ENCODE results near the gene PCGF5.

PCGF5 gene

DNA sequence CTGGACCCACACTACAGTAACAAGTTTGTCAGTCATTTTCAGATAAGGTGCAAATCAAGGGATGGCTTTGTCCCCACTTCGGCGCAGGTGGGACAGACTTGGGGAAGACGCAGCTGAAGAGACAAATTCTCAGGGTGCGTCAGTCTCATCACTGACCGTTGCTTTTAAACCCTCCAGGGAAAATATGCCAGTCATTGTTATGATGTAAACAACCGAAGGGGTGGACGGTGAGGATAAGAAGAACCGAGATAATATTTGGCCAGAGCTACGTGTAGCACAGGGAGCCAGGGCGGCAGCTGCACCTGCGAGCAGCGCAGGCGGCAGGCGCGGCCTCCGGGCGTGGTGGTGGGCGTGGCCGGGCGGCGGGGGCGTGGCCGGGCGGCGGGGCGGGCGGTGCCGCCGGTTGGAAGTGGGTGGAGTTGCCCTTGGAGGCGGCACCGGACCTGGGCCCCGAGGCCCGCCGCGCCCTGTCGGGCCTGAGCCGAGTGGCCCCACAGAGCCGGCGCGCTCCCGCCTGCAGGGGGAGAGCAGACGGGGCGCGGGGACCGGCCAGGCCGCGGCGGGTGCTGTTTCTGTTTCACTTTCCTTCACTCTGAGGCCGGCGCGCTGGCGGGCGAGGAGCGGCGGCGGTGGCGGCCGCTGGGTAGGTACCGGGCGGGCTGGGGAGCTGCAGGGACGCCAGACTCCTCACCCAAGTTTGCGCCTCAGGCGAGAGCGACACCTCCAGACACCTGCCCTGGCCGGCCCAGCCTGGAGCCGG is at the start of gene PCGF5:
Gene PCGF5 (plus strand): TSS at position 470 of the 760 bp plus-strand sequence. CDS start 2,209 bp downstream, outside the sequence.
- H3K27me3 ChIP-seq (ENCODE audit: control insufficient read depth, insufficient read depth, low read length) = no peaks in the 10 kb centered on the region
- peak within 1 kb of the TSS; percentile 86 for H2AFZ ChIP-seq
- TF ChIP-seq CTCF (IDR thresholded peaks at IDR 0.05) = peak; percentile 15
- peak within 1 kb of the TSS; percentile 66 for H3K27ac ChIP-seq
- H3K4me1 ChIP-seq = peaks cover 4% of the 10 kb centered on the region
- peak within 1 kb of the TSS; percentile 83 for H3K4me2 ChIP-seq (ENCODE audit: low read length)
- peak within 1 kb of the TSS; percentile 71 for H3K4me3 ChIP-seq (ENCODE audit: low read depth, low read length)
- H3K9me3 ChIP-seq (ENCODE audit: control insufficient read depth, low read length) = no peaks in the 10 kb centered on the region
- peak within 1 kb of the TSS; percentile 47 for H3K9ac ChIP-seq
- H3K36me3 ChIP-seq (ENCODE audit: control insufficient read depth, insufficient read depth, low read length) = no peaks in the 10 kb centered on the region
- peaks cover 2% of the 10 kb centered on the region for H3K79me2 ChIP-seq

DNA sequence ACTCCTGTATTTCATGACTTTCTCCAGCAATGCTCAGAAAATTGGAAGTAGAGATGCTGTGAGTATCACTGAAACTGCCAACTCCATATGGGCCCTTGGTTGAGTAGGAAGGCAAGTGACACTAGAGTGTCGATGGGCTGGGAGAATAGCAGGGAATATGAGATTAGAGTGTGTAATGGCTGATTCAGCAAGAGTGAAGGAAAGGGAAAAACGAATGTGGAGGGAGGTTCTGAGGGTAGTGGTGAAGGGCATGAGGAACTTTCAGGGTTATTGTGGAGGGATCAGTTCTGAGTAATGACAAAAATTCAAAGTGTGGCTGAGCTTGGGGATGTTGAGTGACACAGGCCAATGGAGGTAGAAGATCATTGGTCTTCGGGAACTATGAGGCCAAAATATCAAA is 49.0 kb upstream of the PCGF5 start:
- no peak overlapping the region for H2AFZ ChIP-seq
- H3K36me3 ChIP-seq (ENCODE audit: control insufficient read depth, insufficient read depth, low read length) = no peaks in the 10 kb centered on the region
- H3K27me3 ChIP-seq (ENCODE audit: control insufficient read depth, insufficient read depth, low read length) = no peaks in the 10 kb centered on the region
- peaks cover 36% of the 10 kb centered on the region for H3K79me2 ChIP-seq
- no peaks in the 10 kb centered on the region for H3K4me1 ChIP-seq
- no peak overlapping the region for H3K4me2 ChIP-seq (ENCODE audit: low read length)
- H3K4me3 ChIP-seq (ENCODE audit: low read depth, low read length) = no peak overlapping the region
- no peak overlapping the region for H3K27ac ChIP-seq
- H3K9me3 ChIP-seq (ENCODE audit: control insufficient read depth, low read length) = no peaks in the 10 kb centered on the region
- no peak for TF ChIP-seq CTCF (IDR thresholded peaks at IDR 0.05)
- H3K9ac ChIP-seq = no peak overlapping the region

DNA sequence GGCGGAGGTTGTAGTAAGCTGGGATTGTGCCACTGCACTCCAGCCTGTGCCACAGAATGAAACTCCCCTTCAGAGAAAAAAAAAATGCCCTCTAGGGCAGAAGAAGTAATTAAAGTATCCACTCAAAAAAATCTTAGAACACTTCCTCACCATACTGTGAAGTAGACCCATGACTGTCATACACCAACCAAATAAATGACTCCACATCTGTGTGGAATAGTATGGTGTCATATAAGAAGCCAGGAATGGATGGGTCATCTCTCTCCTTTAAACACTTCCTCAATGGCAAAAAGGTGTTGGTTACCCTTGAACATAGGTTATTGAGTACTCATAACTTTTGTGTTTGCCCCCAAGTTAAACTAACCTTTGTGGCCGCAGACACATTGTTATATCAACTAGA is 48.1 kb upstream of the PCGF5 start:
- H3K4me1 ChIP-seq = no peaks in the 10 kb centered on the region
- H3K9me3 ChIP-seq (ENCODE audit: control insufficient read depth, low read length) = no peaks in the 10 kb centered on the region
- no peak overlapping the region for H2AFZ ChIP-seq
- no peak for TF ChIP-seq CTCF (IDR thresholded peaks at IDR 0.05)
- no peak overlapping the region for H3K9ac ChIP-seq
- no peak overlapping the region for H3K27ac ChIP-seq
- H3K36me3 ChIP-seq (ENCODE audit: control insufficient read depth, insufficient read depth, low read length) = no peaks in the 10 kb centered on the region
- H3K4me3 ChIP-seq (ENCODE audit: low read depth, low read length) = no peak overlapping the region
- no peak overlapping the region for H3K4me2 ChIP-seq (ENCODE audit: low read length)
- H3K27me3 ChIP-seq (ENCODE audit: control insufficient read depth, insufficient read depth, low read length) = no peaks in the 10 kb centered on the region
- peaks cover 42% of the 10 kb centered on the region for H3K79me2 ChIP-seq

DNA sequence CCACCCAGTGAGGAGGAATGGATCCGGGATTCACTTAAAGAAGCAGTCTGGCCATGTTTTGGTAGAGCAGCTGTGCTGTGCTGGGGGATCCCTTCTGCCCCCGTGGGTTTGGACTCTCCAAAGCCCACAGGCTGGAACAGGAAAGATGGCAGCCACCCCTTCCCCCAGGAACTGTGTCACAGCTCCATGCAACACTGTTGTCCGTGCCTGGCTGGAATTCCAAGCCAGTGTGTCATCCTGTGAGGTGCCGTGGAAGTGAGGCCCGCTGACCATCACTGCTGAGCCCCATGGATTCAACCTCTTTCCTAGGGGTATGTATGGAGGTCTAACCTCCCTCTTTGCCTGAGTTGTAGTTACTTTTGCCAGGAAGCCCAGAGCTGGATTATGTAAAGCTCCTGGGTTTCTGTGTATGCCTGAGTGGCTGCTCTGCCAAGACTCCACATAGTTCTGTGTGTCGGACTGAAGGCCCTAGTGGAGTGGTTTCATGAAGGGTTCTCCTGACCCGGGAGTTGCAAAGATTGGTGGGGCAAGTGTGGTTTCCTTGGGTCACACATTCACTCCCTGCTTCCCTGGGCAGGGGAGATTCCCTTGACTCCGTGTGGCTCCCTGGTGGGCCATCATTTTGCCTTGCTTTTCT is 35.1 kb upstream of the PCGF5 start:
- peaks cover 20% of the 10 kb centered on the region for H3K79me2 ChIP-seq
- H3K27ac ChIP-seq = no peak overlapping the region
- no peak for TF ChIP-seq CTCF (IDR thresholded peaks at IDR 0.05)
- H3K9me3 ChIP-seq (ENCODE audit: control insufficient read depth, low read length) = no peaks in the 10 kb centered on the region
- H3K27me3 ChIP-seq (ENCODE audit: control insufficient read depth, insufficient read depth, low read length) = no peaks in the 10 kb centered on the region
- no peak overlapping the region for H3K4me2 ChIP-seq (ENCODE audit: low read length)
- H3K9ac ChIP-seq = no peak overlapping the region
- peaks cover 6% of the 10 kb centered on the region for H3K4me1 ChIP-seq
- no peak overlapping the region for H2AFZ ChIP-seq
- no peak overlapping the region for H3K4me3 ChIP-seq (ENCODE audit: low read depth, low read length)
- H3K36me3 ChIP-seq (ENCODE audit: control insufficient read depth, insufficient read depth, low read length) = no peaks in the 10 kb centered on the region
